Measurements from ENCODE around the gene TTC29.
"Not testable (repeated sequence)": the region's sequence is repeated elsewhere in the genome, so short reads cannot be mapped to it uniquely, and the experiment has no call there.

The TTC29 gene

DNA sequence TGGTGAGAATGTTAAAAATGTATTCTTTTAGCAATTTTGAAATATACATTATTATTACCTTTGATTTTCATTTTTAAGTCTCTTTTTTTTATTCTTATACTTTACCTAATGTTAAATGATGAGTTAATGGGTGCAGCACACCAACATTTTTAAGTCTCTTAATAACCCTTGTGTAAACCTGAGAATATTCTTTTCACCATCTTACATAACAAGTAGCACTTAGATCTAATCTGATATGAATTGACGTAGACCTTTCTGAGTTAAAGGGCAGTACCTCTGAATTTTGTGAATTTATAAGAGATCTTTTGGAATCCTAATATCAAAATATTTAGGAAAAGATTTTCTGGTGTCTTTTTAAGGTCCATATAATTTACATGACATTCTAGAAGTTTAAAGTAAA lies 110.6 kb downstream of the TTC29 start:
- TF ChIP-seq, protein P1, sequence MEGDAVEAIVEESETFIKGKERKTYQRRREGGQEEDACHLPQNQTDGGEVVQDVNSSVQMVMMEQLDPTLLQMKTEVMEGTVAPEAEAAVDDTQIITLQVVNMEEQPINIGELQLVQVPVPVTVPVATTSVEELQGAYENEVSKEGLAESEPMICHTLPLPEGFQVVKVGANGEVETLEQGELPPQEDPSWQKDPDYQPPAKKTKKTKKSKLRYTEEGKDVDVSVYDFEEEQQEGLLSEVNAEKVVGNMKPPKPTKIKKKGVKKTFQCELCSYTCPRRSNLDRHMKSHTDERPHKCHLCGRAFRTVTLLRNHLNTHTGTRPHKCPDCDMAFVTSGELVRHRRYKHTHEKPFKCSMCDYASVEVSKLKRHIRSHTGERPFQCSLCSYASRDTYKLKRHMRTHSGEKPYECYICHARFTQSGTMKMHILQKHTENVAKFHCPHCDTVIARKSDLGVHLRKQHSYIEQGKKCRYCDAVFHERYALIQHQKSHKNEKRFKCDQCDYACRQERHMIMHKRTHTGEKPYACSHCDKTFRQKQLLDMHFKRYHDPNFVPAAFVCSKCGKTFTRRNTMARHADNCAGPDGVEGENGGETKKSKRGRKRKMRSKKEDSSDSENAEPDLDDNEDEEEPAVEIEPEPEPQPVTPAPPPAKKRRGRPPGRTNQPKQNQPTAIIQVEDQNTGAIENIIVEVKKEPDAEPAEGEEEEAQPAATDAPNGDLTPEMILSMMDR (IDR thresholded peaks at IDR 0.05; ENCODE audit: low read depth, low read length), result no peak
- H3K4me3 ChIP-seq (ENCODE audit: low read depth, low read length), result no peak overlapping the region
- peaks cover 11% of the 10 kb centered on the region for H3K27me3 ChIP-seq
- no peaks in the 10 kb centered on the region for H3K4me1 ChIP-seq
- no peak for DNase-seq
- H3K9me3 ChIP-seq, result no peaks in the 10 kb centered on the region
- no peaks in the 10 kb centered on the region for H3K36me3 ChIP-seq

DNA sequence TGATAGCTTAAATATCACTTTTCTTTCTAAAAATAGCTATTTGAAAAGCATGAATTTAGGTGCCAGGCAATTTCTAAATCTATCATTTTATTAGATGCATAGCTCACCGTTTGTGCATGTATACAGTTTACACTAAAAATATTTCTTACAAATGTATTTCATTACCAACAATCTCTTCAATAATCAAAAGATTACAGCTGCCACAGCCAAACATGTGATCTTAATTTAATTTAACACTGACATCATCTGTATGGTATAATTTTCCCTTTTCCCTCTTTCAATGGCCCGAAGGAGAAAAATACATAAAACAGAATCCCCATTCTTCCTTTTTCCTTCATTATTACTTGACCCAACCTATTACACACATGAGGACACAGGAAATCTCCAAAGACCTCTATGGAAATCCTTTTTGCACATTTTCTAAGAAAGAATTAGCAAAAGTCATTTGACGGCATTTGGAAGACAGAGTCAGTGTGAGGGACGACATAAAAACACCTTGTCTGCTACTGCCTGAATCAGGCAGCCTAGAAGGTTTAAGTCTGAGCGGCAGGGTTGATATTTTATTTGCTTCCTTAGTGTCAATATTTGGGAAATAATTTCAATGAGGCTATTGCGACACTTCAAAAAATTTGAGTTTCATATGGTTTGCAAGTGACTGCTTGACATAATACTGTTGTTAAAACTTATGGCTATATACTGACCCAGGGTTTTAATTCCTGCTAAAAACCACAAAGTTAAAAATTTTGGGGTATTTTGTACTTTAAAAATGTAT lies 111.2 kb downstream of the TTC29 start:
- Histone ChIP-seq H3K9me3 (no peaks in the 10 kb centered on the region), H3K4me3 (ENCODE audit: low read depth, low read length) (no peak overlapping the region), H3K27me3 (peaks cover 11% of the 10 kb centered on the region), H3K4me1 (no peaks in the 10 kb centered on the region), H3K36me3 (no peaks in the 10 kb centered on the region)
- DNase-seq, result no peak
- TF ChIP-seq, protein P1 (IDR thresholded peaks at IDR 0.05; ENCODE audit: low read depth, low read length), result no peak

DNA sequence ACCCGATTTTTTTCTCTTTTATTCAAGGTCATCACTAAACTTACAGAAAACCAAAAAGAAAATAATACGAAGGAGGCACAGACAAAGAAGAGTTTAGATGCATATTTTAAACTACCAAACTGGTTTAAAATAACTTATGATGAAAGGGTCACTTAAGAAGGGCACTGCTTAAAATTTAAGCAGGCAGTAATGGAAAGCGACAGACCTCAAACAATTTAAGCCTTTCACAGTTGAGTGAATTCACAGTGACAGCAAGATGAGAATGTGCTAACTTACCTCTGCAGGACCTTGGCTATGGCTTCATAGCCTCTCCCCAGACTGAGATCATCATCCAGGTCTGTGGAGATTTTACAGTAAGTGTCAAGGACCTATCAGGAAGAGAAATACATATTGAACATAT lies 112.1 kb downstream of the TTC29 start:
- Histone ChIP-seq H3K4me3 (ENCODE audit: low read depth, low read length) (no peak overlapping the region), H3K36me3 (no peaks in the 10 kb centered on the region), H3K4me1 (no peaks in the 10 kb centered on the region), H3K27me3 (peaks cover 16% of the 10 kb centered on the region), H3K9me3 (no peaks in the 10 kb centered on the region)
- TF ChIP-seq, protein P1 (IDR thresholded peaks at IDR 0.05; ENCODE audit: low read depth, low read length), result no peak
- no peak for DNase-seq

DNA sequence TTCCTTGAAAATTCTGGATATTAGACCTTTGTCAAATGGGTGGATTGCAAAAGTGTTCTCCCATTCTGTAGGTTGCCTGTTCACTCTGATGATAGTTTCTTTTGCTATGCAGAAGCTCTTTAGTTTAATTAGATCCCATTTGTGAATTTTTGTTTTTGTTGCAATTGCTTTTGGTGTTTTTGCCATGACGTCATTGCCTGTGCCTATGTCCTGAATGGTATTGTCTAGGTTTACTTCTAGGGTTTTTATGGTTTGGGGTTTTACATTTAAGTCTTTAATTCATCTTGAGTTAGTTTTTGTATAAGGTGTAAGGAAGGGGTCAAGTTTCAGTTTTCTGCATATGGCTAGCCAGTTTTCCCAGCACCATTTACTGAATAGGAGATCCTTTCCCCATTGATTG lies 122.7 kb downstream of the TTC29 start:
- H3K4me1 ChIP-seq; H3K4me3 ChIP-seq (ENCODE audit: low read depth, low read length); H3K27me3 ChIP-seq; DNase-seq; H3K9me3 ChIP-seq; H3K36me3 ChIP-seq: not testable (repeated sequence)

DNA sequence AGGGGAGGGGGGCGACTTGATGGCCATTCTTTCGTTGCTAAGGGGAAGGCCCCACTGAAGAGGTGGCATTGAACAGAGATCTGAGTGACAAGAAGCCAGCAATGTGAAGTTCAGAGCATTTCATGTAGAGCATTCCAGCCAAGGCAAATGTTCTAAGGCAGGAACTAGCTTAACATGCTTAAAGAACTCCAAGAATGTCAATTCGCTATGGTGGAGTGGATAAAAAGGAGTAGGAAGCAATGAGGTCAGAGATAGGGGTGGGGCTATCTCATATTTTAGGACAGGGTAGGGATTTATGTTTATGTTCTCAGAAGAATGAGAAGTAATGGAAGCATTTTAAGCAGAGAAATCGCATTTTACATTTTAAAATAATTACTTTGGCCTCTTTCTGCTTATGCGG lies 130.9 kb downstream of the TTC29 start:
- Histone ChIP-seq H3K4me3 (ENCODE audit: low read depth, low read length) (no peak overlapping the region), H3K36me3 (no peaks in the 10 kb centered on the region), H3K4me1 (no peaks in the 10 kb centered on the region), H3K27me3 (no peaks in the 10 kb centered on the region), H3K9me3 (no peaks in the 10 kb centered on the region)
- TF ChIP-seq, protein P1 (IDR thresholded peaks at IDR 0.05; ENCODE audit: low read depth, low read length), result no peak
- no peak for DNase-seq

DNA sequence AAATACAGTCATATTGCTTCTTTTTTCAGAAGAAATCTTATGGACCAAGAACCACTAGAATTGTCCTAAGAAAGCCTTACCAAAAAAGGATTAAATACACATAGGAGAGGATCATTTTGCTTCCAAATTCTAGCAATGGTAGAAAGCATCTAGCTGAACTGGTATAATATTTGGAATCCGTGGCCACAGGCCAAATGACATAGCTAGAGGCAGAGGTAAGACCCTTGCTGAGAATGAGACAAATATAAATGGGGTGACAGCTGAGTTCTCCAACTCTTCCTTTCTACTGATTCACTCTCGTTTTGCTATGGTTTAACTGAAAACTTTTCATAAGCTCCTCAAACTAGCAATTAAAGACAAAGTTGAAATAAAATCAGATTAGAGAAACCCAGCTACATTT lies 150.0 kb downstream of the TTC29 start:
- DNase-seq, result no peak
- Histone ChIP-seq H3K4me1 (no peaks in the 10 kb centered on the region), H3K9me3 (no peaks in the 10 kb centered on the region), H3K36me3 (no peaks in the 10 kb centered on the region), H3K27me3 (peaks cover 15% of the 10 kb centered on the region), H3K4me3 (ENCODE audit: low read depth, low read length) (no peak overlapping the region)
- TF ChIP-seq, protein P1 (IDR thresholded peaks at IDR 0.05; ENCODE audit: low read depth, low read length), result no peak
